Endothelial cell (in vitro differentiated cells): ENCODE data around the gene TMEM171. TPM values are rescaled to one million over a fixed set of nuclear protein-coding genes. Genes with fewer than 3 reads are reported as not detected.

ENCODE experiments used
- DNase-seq: peaks from one replicate; pipeline ENCODE4 v3.0.0; 2021; ENCODE audit warnings: low spot score
- H3K27ac Mint-ChIP-seq: one replicate; pipeline ENCODE4 v1.8.0; 2021; ENCODE audit warnings: mixed read lengths, inconsistent platforms; ENCODE audit not compliant: unreplicated experiment
- H3K27me3 Mint-ChIP-seq: one replicate; pipeline ENCODE4 v1.8.0; 2021; ENCODE audit warnings: mild to moderate bottlenecking, moderate library complexity, mixed read lengths, inconsistent platforms; ENCODE audit not compliant: unreplicated experiment
- H3K36me3 Mint-ChIP-seq: one replicate; pipeline ENCODE4 v1.8.0; 2021; ENCODE audit warnings: mild to moderate bottlenecking, low read depth, mixed read lengths, inconsistent platforms; ENCODE audit not compliant: unreplicated experiment
- H3K4me1 Mint-ChIP-seq: one replicate; pipeline ENCODE4 v1.8.0; 2021; ENCODE audit warnings: mild to moderate bottlenecking, mixed read lengths, inconsistent platforms; ENCODE audit not compliant: unreplicated experiment
- H3K4me3 Mint-ChIP-seq: one replicate; pipeline ENCODE4 v1.8.0; 2021; ENCODE audit warnings: mild to moderate bottlenecking, mixed read lengths, inconsistent platforms; ENCODE audit not compliant: unreplicated experiment
- H3K9me3 Mint-ChIP-seq: one replicate; pipeline ENCODE4 v1.8.0; 2021; ENCODE audit warnings: mixed read lengths, inconsistent platforms; ENCODE audit not compliant: unreplicated experiment
- CTCF ChIP-seq: fragments of 200-600 bp; sonication (generic); IDR thresholded peaks from one replicate; pipeline ENCODE4 v1.5.0; 2021; ENCODE audit warnings: antibody characterized with exemption; ENCODE audit not compliant: unreplicated experiment
- total RNA-seq: library from RNA; stranded (reverse); fragmentation: NEBNext Ultra II Directional; extraction: Animal tissue kit (Norgen Biotek cat#: 25700); gene quantifications from one replicate; pipeline ENCODE4 v1.2.1, GENCODE V29; 2021; ENCODE audit not compliant: unreplicated experiment

The TMEM171 gene
- total RNA-seq, 1 donor from 2014 or later: not detected

GRCh38 chr5:73112359-73112758, 8.0 kb upstream of the TMEM171 start:
- no peaks in the 10 kb centered on the region for H3K9me3 Mint-ChIP-seq
- no peak overlapping the region for H3K27ac Mint-ChIP-seq
- no peak for TF ChIP-seq CTCF
- H3K27me3 Mint-ChIP-seq: no peaks in the 10 kb centered on the region
- H3K4me3 Mint-ChIP-seq: no peak overlapping the region
- DNase-seq: no peak
- H3K4me1 Mint-ChIP-seq: no peaks in the 10 kb centered on the region
- H3K36me3 Mint-ChIP-seq: no peaks in the 10 kb centered on the region

DNA sequence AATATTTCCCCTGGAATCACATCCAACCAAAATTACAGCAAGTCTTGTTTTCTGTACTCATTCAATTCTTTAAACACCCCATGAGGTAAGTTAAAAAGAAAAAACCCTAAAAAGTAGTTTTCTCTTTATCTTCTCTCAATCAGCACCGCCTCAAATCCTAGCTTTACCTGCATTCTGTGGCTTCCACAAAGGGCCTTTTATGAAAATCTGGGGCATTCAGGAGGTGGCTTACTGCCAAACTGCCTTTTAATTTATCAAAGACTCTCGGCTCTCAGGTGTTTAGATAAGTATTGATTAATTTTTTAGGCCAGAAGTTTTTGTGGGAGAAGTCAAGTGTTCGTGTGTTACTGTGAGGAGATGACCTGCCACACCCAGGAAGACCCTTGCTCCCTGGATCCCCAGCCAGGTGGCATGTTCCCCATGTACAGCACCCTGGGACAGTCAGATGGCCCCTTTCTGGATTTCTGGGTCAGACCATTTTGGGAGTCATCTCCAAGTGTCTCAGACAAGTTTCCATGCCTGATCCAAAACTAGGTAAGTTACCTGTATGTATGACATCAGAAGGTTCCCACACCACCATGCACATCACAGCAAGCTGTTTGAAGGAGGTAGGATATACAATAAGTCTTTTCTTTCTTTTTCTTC, 6.2 kb upstream of the TMEM171 start:
- DNase-seq: no peak
- no peak for TF ChIP-seq CTCF
- H3K27ac Mint-ChIP-seq: no peak overlapping the region
- no peak overlapping the region for H3K4me3 Mint-ChIP-seq
- peaks cover 8% of the 10 kb centered on the region for H3K27me3 Mint-ChIP-seq
- no peaks in the 10 kb centered on the region for H3K4me1 Mint-ChIP-seq
- no peaks in the 10 kb centered on the region for H3K36me3 Mint-ChIP-seq
- H3K9me3 Mint-ChIP-seq: no peaks in the 10 kb centered on the region

DNA sequence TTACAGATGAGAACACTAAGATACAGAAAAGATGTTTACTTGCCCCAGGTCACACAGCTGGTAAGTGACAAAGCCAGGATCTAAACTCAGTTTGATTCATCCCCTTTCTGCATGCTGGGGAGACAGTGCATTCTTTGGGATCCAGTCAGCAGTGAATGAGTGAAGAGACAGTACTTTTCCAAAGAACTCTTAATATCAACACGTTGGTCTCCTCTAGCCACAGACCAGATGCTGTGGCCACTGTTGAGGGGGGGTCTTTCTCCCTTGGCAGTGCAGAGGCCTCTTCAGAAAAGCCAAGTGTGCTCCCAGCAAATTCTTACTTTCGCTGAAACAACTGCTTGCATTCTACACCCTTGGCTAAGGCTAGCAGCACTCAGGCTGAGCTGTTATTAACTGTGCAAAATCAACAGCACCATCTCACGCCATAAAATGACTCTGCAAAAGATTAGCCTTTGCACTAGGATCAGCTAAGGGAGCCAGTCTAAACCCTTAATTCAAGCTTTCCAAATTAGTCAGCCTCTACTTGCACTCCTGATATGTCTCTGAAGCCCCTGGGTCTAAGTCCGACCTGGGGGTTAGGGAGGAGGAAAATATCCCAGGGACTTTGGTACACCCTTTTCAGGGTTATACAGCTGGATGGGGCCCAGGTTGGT, 4.8 kb upstream of the TMEM171 start:
- no peak for DNase-seq
- Mint-ChIP-seq H3K36me3 (no peaks in the 10 kb centered on the region), H3K4me1 (peaks cover 3% of the 10 kb centered on the region), H3K4me3 (no peak overlapping the region), H3K27ac (no peak overlapping the region), H3K27me3 (peaks cover 8% of the 10 kb centered on the region), H3K9me3 (no peaks in the 10 kb centered on the region)
- no peak for TF ChIP-seq CTCF

DNA sequence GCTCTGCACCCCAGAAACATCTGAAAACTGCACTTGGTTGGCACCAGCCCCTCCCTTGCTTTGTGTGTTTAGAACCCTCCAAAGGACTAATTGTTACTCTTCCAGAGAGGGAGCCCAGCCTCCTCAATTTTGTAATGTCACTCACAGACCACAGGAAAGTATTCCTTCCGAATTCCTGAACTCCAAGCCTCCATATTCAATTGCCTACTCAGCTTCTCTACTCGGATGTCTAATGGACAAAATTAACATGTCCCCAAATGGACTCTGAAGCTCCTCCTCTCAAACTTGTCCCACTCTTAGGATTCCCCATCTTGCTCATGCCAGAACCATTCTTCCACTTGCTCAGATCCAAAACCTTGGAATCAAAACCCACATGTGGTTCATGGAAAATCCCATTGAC, 3.9 kb upstream of the TMEM171 start:
- H3K27me3 Mint-ChIP-seq: peaks cover 12% of the 10 kb centered on the region
- no peaks in the 10 kb centered on the region for H3K9me3 Mint-ChIP-seq
- no peak for TF ChIP-seq CTCF
- peaks cover 4% of the 10 kb centered on the region for H3K36me3 Mint-ChIP-seq
- no peak overlapping the region for H3K27ac Mint-ChIP-seq
- no peak overlapping the region for H3K4me3 Mint-ChIP-seq
- DNase-seq: no peak
- peaks cover 7% of the 10 kb centered on the region for H3K4me1 Mint-ChIP-seq

- H3K27ac Mint-ChIP-seq: no peak overlapping the region
- H3K36me3 Mint-ChIP-seq: peaks cover 4% of the 10 kb centered on the region
- no peak for DNase-seq
- TF ChIP-seq CTCF: no peak
- peaks cover 12% of the 10 kb centered on the region for H3K27me3 Mint-ChIP-seq
- H3K4me3 Mint-ChIP-seq: no peak overlapping the region
- no peaks in the 10 kb centered on the region for H3K9me3 Mint-ChIP-seq
- H3K4me1 Mint-ChIP-seq: peaks cover 7% of the 10 kb centered on the region
Observed at GRCh38 chr5:73117088-73117740, 3.2 kb upstream of the TMEM171 start.
